H1 (cell line): ENCODE measurements around the gene SNX32. TPM values are rescaled to one million over a fixed set of nuclear protein-coding genes. Genes with fewer than 3 reads are reported as not detected.

Experiments used
- CTCF ChIA-PET: fragments of 300-600 bp; sonication (Branson Sonifier 250); formaldehyde crosslinking; loops from one replicate; lab custom pipeline; 2021; ENCODE audit not compliant: partially characterized antibody; lab: Charles Lee
- POLR2A ChIA-PET: fragments of 300-600 bp; sonication (Branson Sonifier 250); formaldehyde crosslinking; loops from one replicate; lab custom pipeline; 2021; ENCODE audit warnings: inconsistent platforms; ENCODE audit not compliant: partially characterized antibody; lab: Charles Lee
- DNase-seq, 2 experiments: peaks; one replicate each; pipeline versions ENCODE4 v3.0.0 to v3.0.0-alpha.2; 2010 to 2022; ENCODE audit warnings: low spot score in 2 of 2, low read depth in 1 of 2, mixed read lengths in 1 of 2
- FAIRE-seq: peaks from 2 replicates; lab custom pipeline; 2011; peaks lifted over from hg19 to GRCh38; lab: Jason Lieb, UNC
- H2AFZ ChIP-seq: 2 replicates; pipeline ENCODE4 v1.8.1; 2012; ENCODE audit warnings: low read length, inconsistent platforms
- H2AK5ac ChIP-seq: 2 replicates; pipeline ENCODE4 v1.6.1; 2013; ENCODE audit warnings: low read depth, low read length
- H2BK120ac ChIP-seq: replicated peaks from 2 replicates; pipeline ENCODE3; 2013; ENCODE audit warnings: low read depth, low read length, inconsistent platforms
- H2BK12ac ChIP-seq: 2 replicates; pipeline ENCODE4 v1.6.1; 2013; ENCODE audit warnings: low read depth, low read length
- H2BK15ac ChIP-seq: 2 replicates; pipeline ENCODE4 v1.6.1; 2013; ENCODE audit warnings: low read length
- H2BK20ac ChIP-seq: 2 replicates; pipeline ENCODE4 v1.6.1; 2013; ENCODE audit warnings: low read length
- H2BK5ac ChIP-seq: 2 replicates; pipeline ENCODE4 v1.6.1; 2013; ENCODE audit warnings: low read depth, low read length
- H3K14ac ChIP-seq: 2 replicates; pipeline ENCODE4 v1.6.1; 2013; ENCODE audit warnings: inconsistent platforms; ENCODE audit not compliant: insufficient read length
- H3K18ac ChIP-seq: 2 replicates; pipeline ENCODE4 v1.6.1; 2013; ENCODE audit warnings: low read length; ENCODE audit errors: extremely low read depth
- H3K23ac ChIP-seq: 2 replicates; pipeline ENCODE4 v1.6.1; 2013; ENCODE audit warnings: inconsistent platforms; ENCODE audit not compliant: insufficient read length
- H3K23me2 ChIP-seq: 2 replicates; pipeline ENCODE4 v1.6.1; 2013; ENCODE audit warnings: low read depth, low read length
- H3K27ac ChIP-seq: 2 replicates; pipeline ENCODE4 v1.6.1; 2011; ENCODE audit warnings: low read depth, low read length, inconsistent platforms
- H3K27me3 ChIP-seq, 4 experiments: replicated peaks in 1 of 4; 1 replicate in 1 of 4; 2 replicates in 3 of 4; pipeline versions ENCODE4 v1.6.1 to v1.8.1; 2011 to 2013; ENCODE audit warnings: low read length in 3 of 4, mild to moderate bottlenecking in 3 of 4, inconsistent platforms in 2 of 4, mixed read lengths in 2 of 4, moderate library complexity in 1 of 4; ENCODE audit not compliant: control insufficient read depth in 3 of 4, insufficient read depth in 3 of 4; ENCODE audit errors: extremely low read depth in 1 of 4
- H3K36me3 ChIP-seq, 4 experiments: 2 replicates each; pipeline versions ENCODE4 v1.6.1 to v1.8.1; 2011 to 2013; ENCODE audit warnings: mild to moderate bottlenecking in 4 of 4, low read length in 3 of 4, moderate library complexity in 2 of 4, control low read depth in 1 of 4, inconsistent platforms in 1 of 4; ENCODE audit not compliant: insufficient read depth in 4 of 4, control insufficient read depth in 2 of 4
- H3K4ac ChIP-seq: replicated peaks from 2 replicates; pipeline ENCODE3; 2013; ENCODE audit warnings: low read length, low read depth, mixed read lengths, inconsistent platforms; ENCODE audit not compliant: insufficient read length
- H3K4me1 ChIP-seq, 4 experiments: replicated peaks in 1 of 4; 1 replicate in 1 of 4; 2 replicates in 3 of 4; pipeline versions ENCODE4 v1.6.1 to v1.8.1; 2011 to 2013; ENCODE audit warnings: low read length in 3 of 4, inconsistent platforms in 2 of 4, mixed read lengths in 1 of 4; ENCODE audit not compliant: insufficient read depth in 4 of 4, control insufficient read depth in 3 of 4
- H3K4me2 ChIP-seq, 2 experiments: 2 replicates each; pipeline versions ENCODE4 v1.6.1 to v1.8.1; 2011 to 2013; ENCODE audit warnings: low read depth in 2 of 2, low read length in 2 of 2, control low read depth in 1 of 2, inconsistent platforms in 1 of 2, mild to moderate bottlenecking in 1 of 2; ENCODE audit not compliant: insufficient read depth in 1 of 2
- H3K4me3 ChIP-seq, 4 experiments: fragments of 200-600, 300-600 bp in 1 of 4; sonication (generic), shearing (Covaris generic), sonication (Bioruptor Twin) in 1 of 4; 2 replicates each; pipeline versions ENCODE4 v1.5.1 to v1.8.1; 2011 to 2016; ENCODE audit warnings: low read length in 4 of 4, low read depth in 3 of 4, control low read depth in 2 of 4, inconsistent platforms in 2 of 4, mild to moderate bottlenecking in 2 of 4, mixed read lengths in 1 of 4, moderate library complexity in 1 of 4; ENCODE audit not compliant: insufficient read depth in 2 of 4; ENCODE audit errors: extremely low read depth in 1 of 4
- H3K56ac ChIP-seq: replicated peaks from 2 replicates; pipeline ENCODE3; 2013; ENCODE audit warnings: low read depth, mild to moderate bottlenecking, mixed read lengths, low read length, inconsistent platforms; ENCODE audit not compliant: insufficient read length
- H3K79me1 ChIP-seq: 2 replicates; pipeline ENCODE4 v1.6.1; 2013; ENCODE audit warnings: low read depth, low read length, control low read depth
- H3K79me2 ChIP-seq, 2 experiments: 2 replicates each; pipeline versions ENCODE4 v1.6.1 to v1.8.1; 2012 to 2013; ENCODE audit warnings: low read length in 2 of 2, mild to moderate bottlenecking in 2 of 2, inconsistent platforms in 1 of 2; ENCODE audit not compliant: insufficient read depth in 2 of 2, control insufficient read depth in 1 of 2
- H3K9ac ChIP-seq, 4 experiments: replicated peaks in 1 of 4; 1 replicate in 1 of 4; 2 replicates in 3 of 4; pipeline versions ENCODE4 v1.6.1 to v1.8.1; 2011 to 2013; ENCODE audit warnings: low read depth in 3 of 4, low read length in 3 of 4, control low read depth in 2 of 4, mild to moderate bottlenecking in 2 of 4, moderate library complexity in 2 of 4, inconsistent platforms in 1 of 4; ENCODE audit errors: extremely low read depth in 1 of 4
- H3K9me3 ChIP-seq, 2 experiments: 2 replicates each; pipeline versions ENCODE4 v1.6.1 to v1.8.1; 2012 to 2013; ENCODE audit warnings: mild to moderate bottlenecking in 2 of 2, moderate library complexity in 2 of 2, control low read depth in 1 of 2, inconsistent platforms in 1 of 2, low read depth in 1 of 2, low read length in 1 of 2, mixed read lengths in 1 of 2; ENCODE audit not compliant: insufficient read depth in 2 of 2
- H4K20me1 ChIP-seq, 2 experiments: replicated peaks in 1 of 2; 2 replicates each; pipeline versions ENCODE3 to v1.8.1; 2011 to 2013; ENCODE audit warnings: inconsistent platforms in 2 of 2, low read length in 2 of 2, mild to moderate bottlenecking in 1 of 2; ENCODE audit not compliant: insufficient read depth in 2 of 2, control insufficient read depth in 1 of 2
- H4K5ac ChIP-seq: 2 replicates; pipeline ENCODE4 v1.6.1; 2013; ENCODE audit warnings: low read length, low read depth, mixed read lengths, inconsistent platforms; ENCODE audit not compliant: insufficient read length
- H4K8ac ChIP-seq: 2 replicates; pipeline ENCODE4 v1.8.0; 2013; ENCODE audit warnings: mild to moderate bottlenecking, moderate library complexity, low read length, inconsistent platforms; ENCODE audit not compliant: insufficient read depth; ENCODE audit errors: extremely low read depth
- H4K91ac ChIP-seq: replicated peaks from 2 replicates; pipeline ENCODE3; 2013; ENCODE audit warnings: low read length, mixed read lengths, inconsistent platforms; ENCODE audit not compliant: insufficient read length
- GTF2F1 ChIP-seq: IDR thresholded peaks from 2 replicates; pipeline ENCODE4 v1.6.1; 2012; ENCODE audit warnings: low read depth, low read length, improper control_type of control experiment, borderline replicate concordance
- POLR2AphosphoS5 ChIP-seq: IDR thresholded peaks from 2 replicates; pipeline ENCODE4 v1.6.1; 2011; ENCODE audit warnings: low read depth, low read length
- RBBP5 ChIP-seq: IDR thresholded peaks from 2 replicates; pipeline ENCODE4 v1.7.1; 2012; ENCODE audit warnings: low read depth, mild to moderate bottlenecking, inconsistent platforms, low read length, moderate library complexity, borderline replicate concordance
- RXRA ChIP-seq: IDR thresholded peaks from 2 replicates; pipeline ENCODE4 v1.6.1; 2011; ENCODE audit warnings: low read depth, mild to moderate bottlenecking, low read length, moderate library complexity; ENCODE audit not compliant: insufficient read depth
- SIN3A ChIP-seq, 2 experiments: IDR thresholded peaks in 1 of 2; conservative IDR thresholded peaks in 1 of 2; 2 replicates each; pipeline ENCODE4 v1.6.1; 2011 to 2012; ENCODE audit warnings: low read length in 2 of 2, improper control_type of control experiment in 1 of 2, low read depth in 1 of 2, mild to moderate bottlenecking in 1 of 2
- SP1 ChIP-seq: IDR thresholded peaks from 2 replicates; pipeline ENCODE4 v1.6.1; 2011; ENCODE audit warnings: low read depth, low read length
- WGBS, 2 experiments: shearing (Covaris generic) in 1 of 2; methylation state at CpG; one replicate each; pipeline versions ENCODE4 v1.1.6 to v1.1.7; 2013 to 2015; ENCODE audit warnings: low lambda C conversion rate in 2 of 2, mixed read lengths in 2 of 2, inconsistent platforms in 1 of 2, low coverage in 1 of 2, missing lambda C conversion rate in 1 of 2; ENCODE audit not compliant: insufficient replicate concordance in 2 of 2, insufficient coverage in 1 of 2, insufficient read length in 1 of 2; ENCODE audit errors: extremely low coverage in 1 of 2, missing lambda C conversion rate in 1 of 2; 5-methylcytosine and 5-hydroxymethylcytosine counted together
- polyA plus RNA-seq, 7 experiments: library from polyadenylated mRNA; depleted of rRNA in 3 of 7; stranded (reverse) in 5 of 7; unstranded in 2 of 7; fragments of >200 nt in 5 of 7; fragments of 200-250 nt in 2 of 7; gene quantifications; 1 replicate in 5 of 7; 2 replicates in 1 of 7; 4 replicates in 1 of 7; pipeline versions ENCODE4 v1.2.1 to v1.2.3, GENCODE V29; 2011 to 2013; ENCODE audit warnings: missing spikeins in 2 of 7, mixed read lengths in 2 of 7
- total RNA-seq: library from RNA; stranded (reverse); fragmentation: NEBNext Ultra II Directional; extraction: Animal tissue kit (Norgen Biotek cat#: 25700); gene quantifications from 2 replicates; pipeline ENCODE4 v1.2.1, GENCODE V29; 2021

SNX32 gene
- total and polyA plus RNA-seq, 2 of the 8 experiments (the other 6 are each of a cell fraction or from before 2014, with no cell fraction given), result 0.76 to 2.2 TPM

DNA sequence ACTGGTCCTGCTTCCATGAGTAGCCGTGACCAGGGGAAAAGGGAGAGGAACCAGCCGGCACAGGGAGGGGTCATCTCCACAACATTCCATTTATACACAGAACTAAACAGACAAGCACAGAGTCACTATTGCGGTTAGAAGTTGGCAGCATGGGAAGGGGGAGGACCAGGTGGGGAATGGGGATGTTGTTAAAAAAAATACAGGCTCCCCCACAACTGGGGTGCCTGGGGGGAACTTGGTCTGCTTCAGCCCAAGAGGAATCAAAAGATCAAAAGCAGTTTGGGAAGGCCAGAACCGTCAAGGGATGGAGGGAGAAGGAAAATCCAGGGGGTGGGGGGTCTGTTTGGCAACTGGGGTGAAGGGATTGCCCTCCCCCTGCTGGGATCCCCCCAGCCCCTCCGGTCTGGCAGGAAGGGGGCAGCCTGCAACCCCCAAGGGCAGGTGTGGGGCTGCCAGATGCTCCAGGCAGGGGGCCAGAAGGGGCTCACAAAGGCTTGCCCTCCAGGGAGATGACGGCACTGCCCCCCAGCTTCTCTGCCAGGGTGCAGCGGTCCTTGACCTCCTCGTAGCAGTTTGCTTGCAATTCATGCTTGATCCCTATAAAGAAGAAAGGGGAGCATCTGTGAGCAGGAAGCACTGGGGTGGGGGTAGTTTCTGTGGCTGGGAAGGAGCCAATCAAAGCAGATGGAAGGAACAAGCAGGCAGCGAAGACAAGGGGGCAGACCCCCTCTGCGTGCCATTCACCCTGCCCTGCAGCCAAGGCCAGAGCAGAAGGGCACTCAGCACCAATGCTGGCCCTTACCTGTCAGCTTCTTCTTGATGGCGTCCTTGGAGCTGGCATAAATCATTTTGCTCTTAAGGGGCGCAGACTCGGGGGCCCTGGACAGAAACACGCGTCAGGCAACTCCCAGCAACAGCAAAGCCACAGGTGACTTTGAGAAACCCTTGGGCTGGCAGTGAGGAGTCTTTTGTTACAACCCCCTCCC is 21.4 kb downstream of the SNX32 start:
- no peak overlapping the region for H2BK12ac ChIP-seq
- DNase-seq, result no peak
- peaks cover 7 to 10% of the 10 kb centered on the region in 2 experiments; a peak in 2 of 4 replicates for H3K9me3 ChIP-seq
- no peak overlapping the region for H2BK20ac ChIP-seq
- ChIA-PET CTCF (interaction anchor here (1.3 to 15.2 kb wide), 6 partner anchors 13 to 133 kb away, joined by 4 to 283 read pairs (median 47); partner anchors contain the start of genes AP5B1, CCDC85B, CTSW and EFEMP2), POLR2A (interaction anchor here (2.0 to 39.7 kb wide), 5 partner anchors 1 to 213 kb away, joined by 6 to 1071 read pairs (median 29); partner anchors contain the start of genes CCDC85B, CFL1, CTSW and EFEMP2)
- FAIRE-seq, result no peak
- no peak overlapping the region for H4K91ac ChIP-seq
- H3K18ac ChIP-seq, result no peak overlapping the region
- no peak overlapping the region for H2BK120ac ChIP-seq
- H4K8ac ChIP-seq, result peak overlapping the region; percentile 4; the same call in 1 of the 2 replicates
- no peak overlapping the region for H2BK15ac ChIP-seq
- H3K27me3 ChIP-seq, result no peaks in the 10 kb centered on the region
- no peak overlapping the region for H3K27ac ChIP-seq
- no peak overlapping the region for H2BK5ac ChIP-seq
- peaks cover 17 to 34% (median 31%) of the 10 kb centered on the region in 4 experiments for H3K36me3 ChIP-seq
- peaks cover 0 to 9% (median under 1%) of the 10 kb centered on the region in 4 experiments; a peak in 5 of 7 replicates for H3K4me1 ChIP-seq
- no peak overlapping the region for H3K14ac ChIP-seq
- no peak overlapping the region for H3K23ac ChIP-seq
- H4K5ac ChIP-seq, result no peak overlapping the region
- H3K79me1 ChIP-seq, result peaks cover 20% of the 10 kb centered on the region
- WGBS, 2 experiments, result 89% methylated on average over 11 of the region's 15 CpGs; no CpG with 5 or more reads in 1 of the 2 experiments
- H3K4me2 ChIP-seq, result no peak overlapping the region; a peak in 1 of 4 replicates
- no peak overlapping the region for H3K4me3 ChIP-seq
- no peak overlapping the region for H2AFZ ChIP-seq
- peaks cover 10% of the 10 kb centered on the region for H3K23me2 ChIP-seq
- no peak overlapping the region for H3K56ac ChIP-seq
- peaks cover 15 to 36% of the 10 kb centered on the region in 2 experiments for H3K79me2 ChIP-seq
- TF ChIP-seq POLR2AphosphoS5 (peak; percentile 14; the same call in 1 of the 2 replicates), SP1 (peak; percentile 68; the same call in 1 of the 2 replicates), RBBP5 (no peak), GTF2F1 (no peak), RXRA (no peak), SIN3A (conservative IDR thresholded peaks at IDR 0.05 in 1 of 2, IDR thresholded peaks at IDR 0.05 in 1 of 2; ENCODE audit: low read depth in 1 of 2, low read length in 2 of 2) (0 out of 4 replicates have a peak, but pooled peaks of 1 of the 2 experiments have one; percentile 59)
- no peak overlapping the region for H3K4ac ChIP-seq
- H4K20me1 ChIP-seq, result peaks cover 29 to 30% of the 10 kb centered on the region in 2 experiments
- H3K9ac ChIP-seq, result no peak overlapping the region
- no peak overlapping the region for H2AK5ac ChIP-seq
